Astrocyte (in vitro differentiated cells and primary cell): Measurements from ENCODE around the gene ARL6. TPM values are rescaled to one million over a fixed set of nuclear protein-coding genes. Genes with fewer than 3 reads are reported as not detected.

Source experiments
- DNase-seq: peaks from one replicate; pipeline ENCODE4 v3.0.0-alpha.2; 2010; ENCODE audit warnings: low read depth
- FAIRE-seq: peaks from 2 replicates; lab custom pipeline; 2011; peaks lifted over from hg19 to GRCh38; lab: Jason Lieb, UNC
- H2AFZ ChIP-seq: 2 replicates; pipeline ENCODE4 v1.6.0; 2012; ENCODE audit warnings: low read depth, low read length, inconsistent platforms
- H3K27ac ChIP-seq: 2 replicates; pipeline ENCODE4 v1.5.1; 2011; ENCODE audit warnings: low read depth, low read length, inconsistent platforms
- H3K27me3 ChIP-seq: 2 replicates; pipeline ENCODE4 v1.6.0; 2011; ENCODE audit warnings: low read length, inconsistent platforms; ENCODE audit not compliant: insufficient read depth
- H3K36me3 ChIP-seq: 2 replicates; pipeline ENCODE4 v1.5.1; 2011; ENCODE audit warnings: low read length, inconsistent platforms; ENCODE audit not compliant: insufficient read depth
- H3K4me1 ChIP-seq: 2 replicates; pipeline ENCODE4 v1.5.1; 2011; ENCODE audit warnings: low read length, inconsistent platforms; ENCODE audit not compliant: insufficient read depth
- H3K4me2 ChIP-seq: 2 replicates; pipeline ENCODE4 v1.6.0; 2012; ENCODE audit warnings: low read length, inconsistent platforms
- H3K4me3 ChIP-seq: 2 replicates; pipeline ENCODE4 v1.5.1; 2011; ENCODE audit warnings: low read depth, mild to moderate bottlenecking, low read length, inconsistent platforms; ENCODE audit not compliant: insufficient read depth
- H3K79me2 ChIP-seq: 2 replicates; pipeline ENCODE4 v1.6.0; 2012; ENCODE audit warnings: mild to moderate bottlenecking, low read length, inconsistent platforms; ENCODE audit not compliant: insufficient read depth
- H3K9ac ChIP-seq: 2 replicates; pipeline ENCODE4 v1.6.0; 2012; ENCODE audit warnings: mild to moderate bottlenecking, low read length, inconsistent platforms
- H3K9me3 ChIP-seq: 2 replicates; pipeline ENCODE4 v1.5.1; 2012; ENCODE audit warnings: low read depth, mild to moderate bottlenecking, low read length, inconsistent platforms; ENCODE audit not compliant: insufficient read depth
- H4K20me1 ChIP-seq: 2 replicates; pipeline ENCODE4 v1.6.0; 2012; ENCODE audit warnings: low read length, inconsistent platforms; ENCODE audit not compliant: insufficient read depth
- H3K27ac Mint-ChIP-seq: one replicate; pipeline ENCODE4 v1.8.0; 2021; ENCODE audit warnings: mild to moderate bottlenecking, mixed read lengths; ENCODE audit not compliant: unreplicated experiment
- H3K27me3 Mint-ChIP-seq: one replicate; pipeline ENCODE4 v1.8.0; 2021; ENCODE audit warnings: low read depth, mixed read lengths; ENCODE audit not compliant: unreplicated experiment
- H3K36me3 Mint-ChIP-seq: one replicate; pipeline ENCODE4 v1.8.0; 2021; ENCODE audit warnings: low read depth, mixed read lengths; ENCODE audit not compliant: unreplicated experiment
- H3K4me1 Mint-ChIP-seq: one replicate; pipeline ENCODE4 v1.8.0; 2021; ENCODE audit warnings: low read depth, mixed read lengths; ENCODE audit not compliant: unreplicated experiment
- H3K4me3 Mint-ChIP-seq: one replicate; pipeline ENCODE4 v1.8.0; 2021; ENCODE audit warnings: mild to moderate bottlenecking, moderate library complexity, mixed read lengths; ENCODE audit not compliant: unreplicated experiment
- H3K9me3 Mint-ChIP-seq: one replicate; pipeline ENCODE4 v1.8.0; 2021; ENCODE audit warnings: mild to moderate bottlenecking, mixed read lengths; ENCODE audit not compliant: unreplicated experiment
- CTCF ChIP-seq: IDR thresholded peaks from 2 replicates; pipeline ENCODE4 v1.5.1; 2011; ENCODE audit warnings: low read depth, mild to moderate bottlenecking, inconsistent platforms, low read length, moderate library complexity; ENCODE audit not compliant: insufficient read depth
- EZH2 ChIP-seq: IDR thresholded peaks from 2 replicates; pipeline ENCODE4 v1.6.1; 2012; ENCODE audit warnings: mild to moderate bottlenecking, low read length, inconsistent platforms; ENCODE audit not compliant: insufficient read depth
- total RNA-seq: library from RNA; stranded (reverse); gene quantifications from 2 replicates; pipeline ENCODE4 v1.2.1, GENCODE V29; 2021

ARL6 gene
- total RNA-seq, 1 donor from 2014 or later = 7.1 TPM

GRCh38 chr3:97823046-97824004, 58.8 kb downstream of the ARL6 start:
- Histone ChIP-seq H3K4me1 (peaks cover 15% of the 10 kb centered on the region), H3K36me3 (no peaks in the 10 kb centered on the region), H4K20me1 (peaks cover 42% of the 10 kb centered on the region), H3K27ac (peak overlapping the region; percentile 86), H3K9me3 (no peaks in the 10 kb centered on the region), H3K9ac (peak overlapping the region; percentile 92), H3K4me3 (peak overlapping the region; percentile 93), H3K4me2 (peak overlapping the region; percentile 96), H3K27me3 (no peaks in the 10 kb centered on the region), H3K79me2 (peaks cover 47% of the 10 kb centered on the region), H2AFZ (no peak overlapping the region)
- Mint-ChIP-seq H3K4me3 (peak overlapping the region; percentile 100), H3K36me3 (no peaks in the 10 kb centered on the region), H3K27me3 (peaks cover 2% of the 10 kb centered on the region), H3K27ac (peak overlapping the region; percentile 99), H3K9me3 (no peaks in the 10 kb centered on the region), H3K4me1 (peaks cover 12% of the 10 kb centered on the region)
- DNase-seq (no peak), FAIRE-seq (peak; percentile 34)
- TF ChIP-seq CTCF = no peak
- TF ChIP-seq EZH2 = no peak

GRCh38 chr3:97825101-97825500, 60.5 kb downstream of the ARL6 start:
- peaks cover 12% of the 10 kb centered on the region for H3K4me1 Mint-ChIP-seq
- TF ChIP-seq CTCF = no peak
- TF ChIP-seq EZH2 = no peak
- Histone ChIP-seq H3K27ac (no peak overlapping the region), H3K4me3 (no peak overlapping the region), H3K4me1 (peaks cover 15% of the 10 kb centered on the region), H3K9ac (no peak overlapping the region), H3K9me3 (no peaks in the 10 kb centered on the region), H3K4me2 (no peak overlapping the region), H3K36me3 (no peaks in the 10 kb centered on the region), H3K79me2 (peaks cover 53% of the 10 kb centered on the region), H2AFZ (no peak overlapping the region), H4K20me1 (peaks cover 49% of the 10 kb centered on the region), H3K27me3 (no peaks in the 10 kb centered on the region)
- FAIRE-seq (no peak), DNase-seq (no peak)
- peaks cover 2% of the 10 kb centered on the region for H3K27me3 Mint-ChIP-seq
- H3K27ac Mint-ChIP-seq = no peak overlapping the region
- no peaks in the 10 kb centered on the region for H3K36me3 Mint-ChIP-seq
- H3K4me3 Mint-ChIP-seq = no peak overlapping the region
- H3K9me3 Mint-ChIP-seq = no peaks in the 10 kb centered on the region
